ENCODE measurements around the gene COG7.

DNA sequence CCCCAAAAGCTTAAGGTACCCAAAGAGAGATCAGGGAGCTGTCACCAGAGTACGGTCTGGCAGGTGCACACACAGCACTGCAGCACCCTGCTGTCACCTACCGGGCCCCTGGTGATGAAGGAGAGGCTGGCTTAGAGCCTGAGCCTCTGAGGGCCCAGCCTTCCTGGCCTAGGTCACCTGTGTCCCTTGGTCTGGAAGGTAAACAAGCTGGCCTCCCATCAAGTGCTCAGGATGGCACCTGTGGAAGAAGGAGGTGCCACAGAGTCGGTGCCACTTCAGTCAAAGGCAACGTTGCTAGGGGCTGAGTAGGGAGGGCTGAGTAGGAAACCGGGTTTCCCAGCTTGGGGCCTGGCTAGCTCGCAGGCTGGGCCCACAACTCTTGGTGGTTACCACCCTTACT lies 70.7 kb downstream of the COG7 start:
- TF ChIP-seq CTCF (conservative IDR thresholded peaks at IDR 0.05; ENCODE audit: low read length), result no peak
- TF ChIP-seq EZH2phosphoT487 (IDR thresholded peaks at IDR 0.05; ENCODE audit: borderline replicate concordance), result no peak

Measured in Loucy (cell line).